GM12892 (cell line): ENCODE results near the gene ABLIM2.

Experiments
- POLR2A ChIP-seq: IDR thresholded peaks from 2 replicates; pipeline ENCODE4 v1.6.1; 2011; ENCODE audit warnings: low read depth, low read length, control low read depth
- POLR2AphosphoS5 ChIP-seq: IDR thresholded peaks from 2 replicates; pipeline ENCODE4 v1.6.1; 2011; ENCODE audit warnings: low read depth, low read length, control low read depth

DNA sequence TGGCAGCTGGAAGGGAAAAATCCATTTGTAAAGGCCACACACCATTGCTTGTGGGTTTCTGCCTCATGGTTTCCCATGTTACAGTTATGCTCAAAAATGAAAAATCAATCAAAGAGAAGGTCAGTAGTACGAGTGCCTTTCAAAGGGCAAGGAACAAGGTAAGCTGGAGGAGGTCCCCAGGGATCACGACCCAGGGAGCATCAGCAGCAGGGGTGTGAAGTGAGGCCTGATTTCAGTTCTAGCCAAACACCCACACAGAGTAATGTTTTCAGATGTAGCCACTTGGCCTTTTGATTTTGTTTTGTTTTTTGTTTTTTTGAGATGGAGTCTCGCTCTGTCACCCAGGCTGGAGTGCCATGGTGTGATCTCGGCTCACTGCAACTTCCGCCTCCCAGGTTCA lies 149.5 kb downstream of the ABLIM2 start:
- TF ChIP-seq POLR2A (no peak), POLR2AphosphoS5 (no peak)
